ENCODE measurements around the gene TMEM182.

TMEM182 gene, protein sequence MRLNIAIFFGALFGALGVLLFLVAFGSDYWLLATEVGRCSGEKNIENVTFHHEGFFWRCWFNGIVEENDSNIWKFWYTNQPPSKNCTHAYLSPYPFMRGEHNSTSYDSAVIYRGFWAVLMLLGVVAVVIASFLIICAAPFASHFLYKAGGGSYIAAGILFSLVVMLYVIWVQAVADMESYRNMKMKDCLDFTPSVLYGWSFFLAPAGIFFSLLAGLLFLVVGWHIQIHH

DNA sequence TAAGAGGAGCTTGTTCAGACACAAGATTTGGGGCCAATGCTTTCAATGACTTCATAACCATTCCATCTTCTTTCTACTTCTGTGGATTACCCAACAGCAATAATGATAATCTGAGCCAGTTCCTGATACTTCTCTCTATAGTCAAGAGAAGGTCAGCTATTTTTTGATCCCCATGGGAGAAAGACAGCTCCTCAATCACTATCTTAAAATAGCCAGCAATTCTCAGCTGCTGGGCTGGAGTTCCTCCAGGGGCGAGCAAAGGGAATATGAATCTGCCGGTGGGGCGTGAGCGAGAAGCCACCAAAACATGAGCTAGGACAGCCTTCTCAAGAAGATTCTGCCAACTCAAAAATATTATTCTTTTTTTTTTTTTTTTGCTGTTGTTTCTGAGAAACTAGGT lies at the start of gene TMEM182:
Gene TMEM182 (plus strand): TSS at position 269 of the 400 bp plus-strand sequence. CDS start 187 bp downstream, outside the sequence.
- DNase-seq: no peak

DNA sequence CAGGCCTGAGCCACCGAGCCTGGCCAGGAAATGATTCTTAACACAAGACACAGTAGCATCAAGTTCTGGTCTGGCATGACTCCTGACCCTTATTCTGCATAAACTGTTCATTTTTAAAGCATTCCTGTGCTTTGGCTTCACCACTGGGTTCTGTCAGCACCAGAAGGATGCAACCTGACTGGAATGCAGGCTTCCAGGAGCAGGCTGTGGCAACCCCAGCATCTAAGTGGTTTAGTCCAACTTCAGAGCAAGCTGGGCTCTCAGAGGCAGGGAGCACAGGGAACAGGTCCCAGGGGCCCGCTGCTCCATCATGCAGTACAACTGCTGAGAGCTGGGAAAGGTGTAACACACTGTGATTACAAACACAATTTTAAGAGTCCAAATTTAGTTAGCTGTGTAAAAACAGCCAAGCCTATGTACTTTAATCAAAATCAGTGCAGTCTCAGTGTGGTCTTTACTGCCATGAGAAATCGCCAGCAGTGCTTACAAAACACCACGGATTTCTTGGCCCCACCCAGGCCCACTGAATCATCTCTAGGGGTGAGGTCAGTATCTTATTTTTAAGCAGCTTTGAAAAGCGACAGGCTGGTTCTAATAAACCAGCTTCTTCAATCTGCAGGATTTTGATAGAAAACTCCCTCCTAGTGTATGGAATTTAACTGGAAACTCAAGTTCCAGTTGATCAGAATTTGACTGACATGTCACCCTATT lies 44.4 kb upstream of the TMEM182 start:
- DNase-seq: no peak

DNA sequence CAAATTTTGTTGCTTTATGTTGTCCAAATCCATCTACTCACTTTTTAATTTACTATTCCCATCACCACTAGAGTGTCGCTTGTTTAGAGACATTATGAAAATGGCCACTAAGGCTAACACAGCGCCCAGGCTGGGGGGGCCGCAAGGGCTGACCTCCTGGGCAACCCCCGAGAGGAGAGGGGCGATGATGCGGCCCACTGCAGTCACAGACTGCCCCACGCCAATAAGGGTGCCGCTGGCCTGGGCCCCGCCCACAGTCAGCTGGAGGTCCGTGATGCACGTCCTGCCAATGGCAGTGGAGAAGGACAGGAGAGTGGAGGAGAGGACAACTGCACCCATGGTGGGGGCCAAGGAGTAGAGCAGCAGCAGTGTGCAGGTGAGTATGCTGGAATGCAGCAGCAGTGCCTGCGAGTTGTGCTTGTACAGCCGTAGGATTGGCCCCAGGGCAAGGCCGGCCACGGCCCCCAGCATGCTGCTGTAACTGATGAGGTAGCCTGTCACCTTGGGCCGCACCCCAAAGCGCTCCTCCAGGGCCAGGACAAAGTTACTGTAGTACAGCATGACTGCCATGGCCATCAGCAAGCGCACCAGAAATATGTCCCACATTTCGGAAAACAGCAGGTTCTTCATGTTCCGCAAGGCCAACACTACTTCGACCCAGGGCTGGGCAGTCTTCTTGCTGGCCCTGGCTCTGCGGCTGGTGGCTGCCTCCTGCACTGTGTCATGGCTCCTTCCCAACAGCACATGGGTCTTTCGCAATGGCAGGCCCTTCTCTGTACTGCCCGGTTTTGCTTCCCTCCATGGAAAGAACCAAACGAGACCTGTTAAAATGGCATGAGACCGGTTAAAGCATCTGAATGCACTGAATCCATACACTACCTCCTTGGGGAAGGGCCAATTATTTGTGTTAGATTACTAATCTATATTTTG lies 43.2 kb upstream of the TMEM182 start:
- no peak for DNase-seq

DNA sequence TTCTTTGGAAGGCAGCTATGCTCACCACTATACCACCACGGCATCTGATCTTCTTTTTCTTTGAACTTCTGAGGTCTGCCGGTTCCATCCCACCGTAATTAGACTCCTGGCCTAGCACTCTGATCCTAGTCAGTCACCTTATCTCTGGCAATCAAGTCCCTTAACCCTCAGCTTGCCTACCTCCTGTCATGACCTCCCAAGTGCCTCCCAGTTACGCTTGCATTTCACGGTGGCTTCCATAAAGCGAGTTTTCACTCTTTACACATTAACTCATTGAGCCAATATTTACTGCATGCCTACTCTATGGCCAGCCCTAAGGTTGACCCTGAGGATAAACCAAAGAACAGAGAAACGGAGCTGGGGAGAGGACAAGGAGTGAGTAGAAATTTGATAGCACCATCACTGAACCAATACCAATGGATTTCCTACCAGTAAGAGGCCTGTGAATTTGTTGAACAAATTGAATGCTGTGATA lies 37.8 kb upstream of the TMEM182 start:
- no peak for DNase-seq

DNA sequence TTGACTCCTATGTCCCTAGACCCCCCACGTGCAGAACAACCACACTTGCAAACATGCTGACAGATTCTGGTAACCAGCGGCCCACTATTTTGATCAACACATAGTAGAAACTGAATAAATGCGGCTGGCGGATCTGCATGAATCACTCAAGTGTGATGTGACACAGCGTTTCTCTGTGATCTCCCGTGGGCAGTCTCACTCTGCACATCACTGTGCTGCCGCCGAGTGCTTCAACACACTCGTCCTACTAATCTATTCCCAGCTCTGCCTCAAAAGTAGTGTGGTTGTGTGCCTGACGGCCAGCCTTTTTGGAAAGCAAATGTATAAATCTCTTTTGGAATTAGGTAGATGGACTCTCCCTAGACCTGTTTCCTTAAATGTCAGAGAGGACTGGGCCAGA lies 37.3 kb upstream of the TMEM182 start:
- no peak for DNase-seq

DNA sequence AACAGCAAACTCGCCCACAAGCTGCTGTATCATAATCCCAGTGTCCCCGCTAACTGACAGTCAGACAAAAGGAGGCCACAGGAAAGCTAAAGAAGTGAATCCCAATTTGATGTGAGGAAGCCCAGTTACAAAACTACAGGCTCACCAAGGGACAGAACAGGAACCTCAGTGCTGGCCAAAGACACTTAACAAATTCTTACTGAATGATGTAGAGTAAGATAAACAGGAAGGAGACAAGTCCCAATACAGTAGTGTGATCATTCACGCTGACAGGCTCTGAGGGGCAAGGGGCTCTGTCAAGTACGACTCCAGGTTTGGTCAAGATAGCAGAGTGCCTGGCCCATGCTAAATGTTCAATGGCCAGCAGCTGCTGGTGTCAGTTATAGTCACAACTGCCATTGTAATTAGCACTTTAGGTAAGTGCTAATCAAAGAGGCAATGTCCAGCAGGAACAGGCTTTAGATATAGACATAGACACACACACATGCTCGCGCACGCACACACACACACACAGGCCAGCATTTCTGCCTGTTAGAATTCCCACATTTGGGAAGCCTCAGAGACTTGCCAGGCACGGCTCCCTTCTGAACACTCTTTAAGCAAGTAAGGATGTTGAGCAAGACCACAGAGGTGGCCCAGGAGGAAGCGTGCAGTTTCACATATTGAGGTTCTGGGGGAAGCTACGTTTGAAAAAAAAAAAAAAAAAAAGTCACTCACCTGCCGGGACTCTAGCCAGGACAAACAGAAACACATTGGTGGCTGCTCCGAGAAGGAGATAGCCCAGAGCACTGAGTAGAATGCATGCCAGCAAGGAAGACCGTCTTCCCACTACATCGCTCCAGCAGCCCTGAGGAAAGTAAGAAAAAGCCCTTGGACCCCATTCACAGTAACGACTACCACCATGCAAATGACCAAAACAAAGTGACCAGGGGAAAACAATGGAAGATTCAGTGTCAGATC lies 35.4 kb upstream of the TMEM182 start:
- DNase-seq: no peak

DNA sequence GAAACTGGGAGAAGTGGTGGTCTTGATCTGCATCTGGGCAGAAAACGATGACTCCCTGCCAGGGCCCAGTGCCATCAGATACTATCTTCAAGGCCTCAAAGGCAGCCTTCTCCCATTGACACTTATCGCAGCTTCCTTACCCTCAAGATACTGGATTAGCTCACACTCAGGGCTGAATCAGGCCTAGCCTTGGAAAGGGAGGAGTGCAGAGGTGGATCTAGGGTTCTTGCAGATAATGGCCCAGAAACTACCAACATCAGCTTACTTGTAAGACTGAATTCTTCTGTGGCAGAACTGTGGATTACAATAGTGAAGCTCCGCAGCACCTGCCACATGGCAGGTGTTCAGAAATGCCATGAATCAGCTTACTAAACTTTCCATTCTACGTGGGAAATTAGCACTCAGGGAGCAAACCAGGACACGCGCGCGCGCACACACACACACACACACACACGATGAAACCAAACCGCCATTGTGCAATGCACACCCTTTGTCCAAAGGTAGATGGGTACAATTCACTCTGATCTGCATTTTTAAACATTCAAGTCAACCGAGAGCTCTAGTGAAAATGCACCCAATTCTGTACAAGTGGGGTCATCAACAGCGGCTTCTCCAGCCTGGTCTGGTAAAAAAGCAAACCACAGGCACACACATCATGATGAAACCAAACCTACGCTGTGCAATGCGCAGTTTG lies 26.3 kb upstream of the TMEM182 start:
- DNase-seq: no peak

DNA sequence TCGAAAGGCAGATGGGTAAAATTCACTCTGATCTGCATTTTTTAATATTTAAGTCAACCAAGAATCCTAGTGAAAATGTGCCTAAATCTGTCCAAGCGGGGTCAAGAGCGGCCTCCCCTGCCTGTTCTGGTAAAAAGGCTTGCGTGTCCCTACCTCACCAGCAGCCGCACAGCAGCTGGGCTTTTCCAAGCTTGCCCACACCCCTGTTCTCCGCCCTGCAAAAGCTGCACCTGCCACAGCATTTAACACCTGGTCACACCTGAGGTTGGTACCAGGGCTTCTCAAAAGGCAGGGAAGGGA lies 25.8 kb upstream of the TMEM182 start:
- no peak for DNase-seq

DNA sequence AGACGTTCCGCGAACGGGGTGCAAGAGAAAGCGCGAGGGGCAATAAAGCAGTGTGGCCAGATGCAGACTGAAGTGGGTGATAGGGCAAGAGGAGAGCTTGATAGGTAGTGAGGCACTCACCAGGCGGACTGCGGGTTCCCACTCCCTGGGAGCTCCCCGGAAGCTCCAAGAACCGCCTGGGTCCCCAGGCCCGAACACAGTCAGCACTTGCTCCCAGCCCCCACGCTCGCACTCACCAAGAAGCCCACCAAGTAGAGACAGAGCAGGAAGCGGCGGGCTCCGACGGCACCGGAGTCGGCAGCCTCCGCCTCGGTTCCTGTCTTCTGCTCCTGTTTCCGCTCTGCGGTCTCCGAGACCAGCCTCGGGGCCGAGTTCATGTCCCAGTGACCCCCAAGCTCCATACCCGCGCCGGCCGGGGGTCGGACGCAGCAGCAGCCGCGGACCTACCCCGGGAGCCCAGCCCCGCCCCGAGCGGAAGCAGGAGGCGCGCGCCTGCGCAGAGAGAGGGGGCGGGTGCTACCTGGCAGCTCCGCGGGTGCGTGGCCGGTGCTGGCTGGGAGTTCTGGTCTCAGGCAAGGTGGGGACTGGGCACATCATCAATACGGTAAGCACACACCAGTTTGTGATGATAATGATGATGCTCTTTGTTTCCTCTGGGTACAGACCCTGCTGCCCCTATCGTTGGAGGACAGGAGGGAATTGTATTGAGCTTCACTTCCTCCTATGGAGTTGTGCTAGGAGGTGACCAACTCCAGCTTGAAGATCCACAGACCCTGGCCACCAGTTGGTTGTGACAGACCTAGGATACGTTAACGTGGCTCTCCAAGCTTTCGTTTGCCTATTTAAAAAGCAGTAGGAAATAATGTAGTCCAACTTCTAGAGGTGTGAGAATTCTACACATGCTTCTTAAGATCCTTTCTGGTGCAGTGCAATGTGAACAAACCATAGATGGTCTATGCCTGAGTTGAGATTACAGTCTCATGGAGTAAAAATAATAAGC lies 25.1 kb upstream of the TMEM182 start:
- DNase-seq: peak; percentile 90

DNA sequence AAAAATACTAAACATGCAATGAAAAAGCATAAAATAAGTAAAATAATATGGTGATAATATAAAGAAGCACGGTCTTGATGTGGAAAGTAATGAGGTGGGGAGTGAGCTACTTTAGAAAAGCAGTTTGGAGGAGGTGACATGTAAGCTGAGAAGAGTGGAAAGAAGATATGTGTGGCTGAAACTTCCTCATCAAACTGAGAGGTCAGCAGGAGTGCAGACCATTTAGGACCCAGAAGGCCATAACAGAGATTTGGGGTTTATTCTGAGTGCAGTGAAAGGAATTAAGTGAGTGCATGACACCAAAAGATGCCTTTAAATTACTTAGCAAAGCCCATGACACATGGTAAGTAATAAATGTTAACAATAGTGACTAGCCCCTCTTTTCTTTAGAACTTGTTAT lies 24.4 kb upstream of the TMEM182 start:
- no peak for DNase-seq

DNA sequence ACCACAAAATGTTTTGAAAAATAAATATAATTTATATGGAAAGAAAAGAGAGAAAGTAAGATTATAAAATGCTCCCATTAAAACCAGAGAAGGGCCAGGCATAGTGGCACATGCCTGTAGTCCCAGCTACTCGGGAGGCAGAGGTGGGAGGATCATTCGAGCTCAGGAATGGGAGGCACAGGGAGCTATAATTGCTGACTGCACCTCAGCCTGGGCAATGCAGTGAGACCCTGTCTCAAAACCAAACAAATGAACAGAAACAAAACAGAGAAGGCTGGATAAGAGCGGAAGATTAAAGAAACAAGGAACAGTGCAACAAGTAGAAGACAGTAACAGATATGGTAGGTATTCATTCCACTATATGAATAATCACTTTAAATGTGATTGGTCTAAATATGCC lies 18.6 kb upstream of the TMEM182 start:
- no peak for DNase-seq

DNA sequence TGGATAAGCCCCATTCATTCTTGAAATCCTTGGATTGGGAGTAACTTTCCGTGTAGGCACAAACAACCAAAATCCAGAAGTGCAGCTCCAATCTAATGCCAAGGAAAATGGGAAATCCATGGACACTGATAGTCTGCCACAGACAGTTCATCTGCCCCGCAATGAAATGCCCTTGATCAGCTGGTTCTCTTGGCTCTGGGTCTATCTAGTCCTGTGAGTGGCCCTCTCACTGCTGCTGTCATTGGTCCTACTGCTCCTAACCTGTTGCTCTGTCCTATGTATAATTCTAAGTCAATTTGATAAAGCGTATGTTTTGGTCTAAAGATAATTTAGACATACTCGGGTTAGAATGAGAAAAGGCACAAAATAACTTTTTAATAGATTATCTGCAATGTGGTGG lies 13.7 kb upstream of the TMEM182 start:
- DNase-seq: no peak

DNA sequence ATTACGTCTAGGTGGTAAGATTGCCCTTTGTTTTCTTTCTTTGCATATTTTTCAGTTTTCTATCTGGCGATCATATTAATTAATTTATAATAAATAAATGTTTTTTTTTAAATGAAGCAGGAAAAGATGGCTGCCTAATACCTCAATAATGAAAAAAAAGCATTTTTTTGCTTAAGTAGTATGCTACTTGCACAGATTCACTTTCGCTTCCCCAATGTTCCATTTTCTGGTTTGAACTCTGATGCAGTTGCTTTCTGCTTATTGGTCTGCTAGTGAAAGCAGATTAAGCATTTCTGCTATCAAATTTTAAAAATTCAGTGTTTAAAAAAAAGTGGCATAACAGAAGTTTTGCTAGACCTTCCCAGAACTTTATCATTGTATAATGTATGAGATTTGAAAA lies 11.9 kb upstream of the TMEM182 start:
- DNase-seq: no peak

DNA sequence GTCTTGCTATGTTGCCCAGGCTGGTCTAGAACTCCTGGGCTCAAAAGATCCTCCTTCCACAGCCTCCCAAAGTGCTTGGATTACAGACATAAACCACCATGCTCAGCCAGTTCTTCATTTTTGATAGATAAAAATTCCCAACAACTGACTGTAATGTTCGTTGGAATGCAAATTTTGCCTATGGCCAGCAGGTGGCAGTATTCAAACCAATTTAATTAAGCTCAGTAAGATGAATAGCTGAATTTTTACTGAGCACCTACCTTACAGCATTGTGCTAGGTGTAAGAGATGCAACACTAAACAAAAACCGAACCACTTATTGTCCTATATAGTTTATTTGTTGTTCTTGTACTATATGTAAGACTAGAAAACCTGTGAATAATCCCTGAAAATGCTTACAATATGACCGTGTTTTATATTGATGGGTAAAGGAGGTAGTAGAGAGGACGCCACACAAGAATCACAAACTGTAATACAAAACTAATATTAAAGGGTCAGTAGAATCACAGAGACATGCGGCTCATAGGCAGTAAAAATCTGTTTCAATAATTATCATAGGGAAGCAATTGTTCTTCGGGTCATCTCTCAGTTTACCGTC lies 8.2 kb upstream of the TMEM182 start:
- DNase-seq: no peak

DNA sequence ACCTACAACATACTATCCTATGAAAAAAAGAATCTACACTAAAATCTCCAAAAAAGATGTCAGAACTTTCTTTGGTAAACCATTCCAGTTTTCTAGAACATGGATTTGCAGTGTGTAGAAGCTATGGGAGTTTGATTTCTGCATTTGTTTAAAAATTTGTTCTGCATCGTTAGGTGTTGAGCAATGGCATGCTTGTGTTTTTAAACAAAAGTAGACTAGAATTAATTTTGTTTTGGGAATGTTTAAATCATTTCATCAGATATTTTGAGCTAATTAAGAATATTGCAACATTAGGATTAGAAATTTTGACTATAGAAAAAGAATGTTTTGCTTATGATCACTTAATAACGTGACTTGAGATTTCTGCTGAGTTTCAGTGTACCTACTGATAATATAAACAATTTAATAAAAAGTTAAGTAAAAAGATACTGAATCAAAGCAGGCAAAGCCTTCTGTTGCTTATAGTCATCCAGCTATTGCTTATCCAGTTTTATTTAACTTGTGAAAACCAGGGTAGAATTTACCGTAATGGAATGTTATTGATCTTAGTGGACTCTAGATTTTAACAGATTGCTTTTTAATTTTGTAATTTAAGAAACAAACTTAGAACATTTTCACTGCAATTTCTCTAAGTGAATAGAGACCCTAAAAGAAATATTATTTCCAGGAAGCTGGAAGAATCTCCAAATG lies 7.2 kb upstream of the TMEM182 start:
- no peak for DNase-seq

DNA sequence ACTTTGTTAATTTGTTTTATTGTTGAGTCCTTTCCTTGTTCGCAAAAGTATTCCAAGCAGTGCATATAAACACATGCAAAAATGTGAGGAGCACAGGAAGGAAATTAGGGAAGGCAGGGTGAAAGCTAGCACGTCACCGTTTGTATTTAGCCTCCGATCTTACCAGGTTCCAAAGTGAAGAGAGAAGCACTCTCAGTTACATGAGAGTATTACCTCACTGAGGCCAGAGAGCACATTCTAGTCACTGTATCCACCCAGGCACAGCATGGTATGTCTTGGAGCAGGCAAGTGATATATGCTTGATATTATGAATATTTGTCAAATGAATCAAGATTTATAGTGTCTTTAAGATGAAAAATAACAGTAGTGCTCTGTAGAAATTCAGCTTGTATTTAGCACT lies 6.5 kb upstream of the TMEM182 start:
- no peak for DNase-seq

DNA sequence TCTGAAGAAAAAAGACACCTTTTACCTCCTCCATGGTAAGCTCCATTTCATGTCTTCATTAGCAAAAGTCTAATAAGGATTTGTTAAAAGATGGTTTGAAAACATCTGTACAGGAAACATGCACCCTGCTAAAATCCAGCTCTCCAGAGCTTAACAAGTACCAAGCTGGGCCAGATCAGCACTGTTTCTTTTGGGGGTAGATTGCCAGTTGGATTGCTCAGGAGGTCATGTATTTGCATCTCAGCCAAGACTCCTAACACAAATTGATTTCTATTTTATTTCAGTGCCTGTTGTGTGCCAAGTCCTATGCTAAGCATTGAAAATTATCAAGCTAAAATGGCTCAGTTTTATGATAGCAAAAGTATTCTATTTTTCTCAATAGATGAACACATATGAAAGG lies 3.4 kb upstream of the TMEM182 start:
- no peak for DNase-seq

DNA sequence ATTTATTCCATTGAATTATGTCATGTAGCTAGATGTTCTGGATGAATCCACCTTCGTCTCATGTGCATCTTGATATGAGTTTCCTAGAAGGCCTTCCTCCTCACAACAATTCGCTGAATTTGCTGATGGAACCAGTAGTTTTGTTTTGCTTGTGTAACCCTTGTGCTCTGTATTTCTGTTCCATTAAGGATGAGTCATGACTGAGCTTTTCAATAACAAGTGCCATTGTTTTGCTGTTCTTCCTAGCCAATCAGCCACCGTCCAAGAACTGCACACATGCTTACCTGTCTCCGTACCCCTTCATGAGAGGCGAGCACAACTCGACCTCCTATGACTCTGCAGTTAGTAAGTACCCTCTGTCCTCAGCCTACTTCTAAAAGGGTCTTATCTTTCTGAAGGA lies 2.3 kb downstream of the TMEM182 start:
- no peak for DNase-seq

DNA sequence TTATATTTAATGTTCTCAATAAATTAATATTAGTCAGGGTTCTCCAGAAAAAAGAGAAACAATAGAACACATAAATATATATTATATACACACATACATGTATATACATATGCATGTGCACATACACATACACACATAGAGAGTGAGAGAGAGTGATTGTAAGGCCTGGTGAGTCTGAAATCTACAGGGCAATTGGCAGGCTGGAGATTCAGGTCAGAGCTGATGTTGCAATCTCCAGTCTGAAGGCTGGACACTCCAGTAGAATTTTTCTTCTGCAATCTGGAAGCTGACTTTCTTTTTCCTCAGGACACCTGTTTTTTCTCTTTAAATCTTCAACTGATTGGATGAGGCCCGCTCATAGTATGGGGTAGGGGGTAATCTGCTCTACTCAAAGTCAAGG lies 3.2 kb downstream of the TMEM182 start:
- DNase-seq: no peak

DNA sequence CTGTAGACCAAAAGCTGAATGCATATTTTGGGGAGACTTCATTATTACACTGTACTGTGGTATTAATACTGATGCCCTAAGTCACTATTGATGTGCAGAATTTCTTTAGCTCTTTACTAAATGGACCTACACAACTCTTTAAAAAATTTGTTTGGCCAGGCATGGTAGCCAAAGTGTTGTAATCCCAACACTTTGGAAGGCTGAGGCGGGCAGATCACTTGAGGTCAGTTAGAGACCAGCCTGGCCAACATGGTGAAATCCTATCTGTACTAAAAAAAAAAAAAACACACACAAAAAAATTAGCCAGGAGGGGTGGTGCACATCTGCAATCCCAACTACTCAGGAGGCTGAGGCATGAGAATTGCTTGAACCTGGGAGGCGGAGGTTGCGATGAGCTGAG lies 6.4 kb downstream of the TMEM182 start:
- DNase-seq: no peak
